Erythroblast (primary cell): ENCODE measurements around the gene ACP2.

Source experiments
- GATA1 ChIP-seq: IDR thresholded peaks from 2 replicates; pipeline ENCODE4 v1.6.1; 2011; ENCODE audit warnings: low read depth, mild to moderate bottlenecking, control low read depth, low read length, moderate library complexity
- POLR2A ChIP-seq: IDR thresholded peaks from 2 replicates; pipeline ENCODE4 v1.6.1; 2011; ENCODE audit warnings: mild to moderate bottlenecking, low read length

DNA sequence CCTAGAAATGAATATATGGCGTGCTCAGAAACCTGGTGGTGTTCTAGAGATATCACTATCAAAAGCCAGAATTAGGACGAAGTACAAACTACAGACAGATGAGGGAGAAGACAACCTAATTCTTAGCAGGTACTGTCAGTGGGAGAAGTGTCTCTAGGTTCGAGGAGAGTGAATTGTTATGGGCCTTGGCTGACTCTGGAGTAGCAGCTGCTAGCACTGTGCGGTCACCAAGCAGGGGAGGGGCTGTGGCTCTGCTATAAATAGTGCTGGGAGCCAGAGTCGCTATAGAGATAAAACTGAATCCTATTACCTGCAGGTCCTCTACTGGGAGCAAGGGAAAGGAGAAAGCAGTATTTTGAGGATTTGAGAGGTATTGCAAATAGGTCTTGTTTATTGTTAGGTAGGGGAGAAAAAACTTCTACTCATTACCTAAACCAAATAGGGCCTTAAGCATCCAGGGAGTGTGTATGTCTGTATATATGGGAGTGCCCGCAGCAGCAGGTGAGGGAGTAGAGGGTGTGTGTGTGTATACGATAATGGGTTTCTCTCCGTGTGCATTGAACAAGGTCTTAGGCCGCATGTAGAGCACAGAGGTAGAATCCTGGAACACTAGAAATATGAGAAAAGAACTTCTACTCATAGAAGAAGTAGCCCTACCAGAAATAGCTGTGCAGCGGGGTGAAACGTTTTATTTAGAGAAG, 23.5 kb upstream of the ACP2 start:
- no peak for TF ChIP-seq POLR2A
- no peak for TF ChIP-seq GATA1
